Measurements from ENCODE around the gene PRR7.

The PRR7 gene

GRCh38 chr5:177476531-177477233, 30.1 kb downstream of the PRR7 start:
- TF ChIP-seq CEBPB (IDR thresholded peaks at IDR 0.05) (no peak), CREB1 (IDR thresholded peaks at IDR 0.05; ENCODE audit: low read depth) (no peak), TCF12 (IDR thresholded peaks at IDR 0.05; ENCODE audit: low read depth) (no peak), YY1 (IDR thresholded peaks at IDR 0.05; ENCODE audit: low read depth) (no peak), FOXM1 (IDR thresholded peaks at IDR 0.05; ENCODE audit: borderline replicate concordance, low read depth) (no peak), EGR1 (IDR thresholded peaks at IDR 0.05) (no peak)

DNA sequence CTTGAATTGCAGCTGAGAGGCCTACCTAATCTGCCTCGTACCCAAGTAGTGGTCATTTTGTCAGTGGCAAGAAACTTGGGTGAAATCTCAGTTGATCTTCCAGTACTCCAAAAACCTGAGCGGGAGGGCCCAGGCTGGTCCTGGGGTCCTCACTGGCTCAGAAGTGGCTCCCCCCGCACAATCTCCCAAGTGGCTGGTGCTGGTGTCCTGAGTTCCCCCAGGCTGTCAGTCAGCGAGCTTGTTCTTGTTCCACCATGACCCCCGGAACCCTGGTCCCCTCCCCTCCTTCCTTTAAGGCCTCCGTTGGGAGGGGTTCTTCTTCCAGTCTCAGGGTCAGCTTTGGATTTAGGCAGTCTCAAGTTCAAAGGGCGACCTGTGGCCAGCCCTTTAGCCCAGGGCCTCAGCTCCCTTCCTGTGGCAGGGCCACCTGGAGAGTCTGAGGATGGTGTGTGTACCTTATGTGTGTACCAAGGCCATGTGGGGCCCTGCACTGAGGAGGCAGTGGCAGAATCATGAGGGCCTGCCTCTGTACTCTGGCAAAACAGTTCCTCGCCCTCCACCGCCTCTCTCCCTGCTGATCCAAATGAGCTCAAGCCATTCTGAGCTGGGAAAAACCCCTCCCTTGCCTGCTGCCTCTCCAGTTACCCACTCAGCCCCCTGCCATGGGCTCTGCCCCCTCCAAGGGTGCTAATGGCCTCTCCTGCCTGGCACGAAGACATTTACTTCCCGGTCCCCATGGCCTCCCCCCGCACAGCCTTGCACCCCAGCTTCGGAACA, 31.3 kb downstream of the PRR7 start:
- TF ChIP-seq RAD21 (IDR thresholded peaks at IDR 0.05; ENCODE audit: low read depth) (no peak), TCF12 (IDR thresholded peaks at IDR 0.05; ENCODE audit: low read depth) (no peak), NFIC (IDR thresholded peaks at IDR 0.05) (no peak), TAF1 (IDR thresholded peaks at IDR 0.05; ENCODE audit: low read depth) (no peak), EP300 (IDR thresholded peaks at IDR 0.05; ENCODE audit: borderline replicate concordance) (no peak), TEAD4 (IDR thresholded peaks at IDR 0.05) (no peak), ZBTB7A (IDR thresholded peaks at IDR 0.05; ENCODE audit: low read depth) (no peak), REST (IDR thresholded peaks at IDR 0.05; ENCODE audit: low read depth) (no peak), FOXM1 (IDR thresholded peaks at IDR 0.05; ENCODE audit: borderline replicate concordance, low read depth) (no peak), CEBPB (IDR thresholded peaks at IDR 0.05) (no peak), CREB1 (IDR thresholded peaks at IDR 0.05; ENCODE audit: low read depth) (no peak), EGR1 (IDR thresholded peaks at IDR 0.05) (no peak), MAX (IDR thresholded peaks at IDR 0.05) (no peak)
- TF ChIP-seq, protein P1, sequence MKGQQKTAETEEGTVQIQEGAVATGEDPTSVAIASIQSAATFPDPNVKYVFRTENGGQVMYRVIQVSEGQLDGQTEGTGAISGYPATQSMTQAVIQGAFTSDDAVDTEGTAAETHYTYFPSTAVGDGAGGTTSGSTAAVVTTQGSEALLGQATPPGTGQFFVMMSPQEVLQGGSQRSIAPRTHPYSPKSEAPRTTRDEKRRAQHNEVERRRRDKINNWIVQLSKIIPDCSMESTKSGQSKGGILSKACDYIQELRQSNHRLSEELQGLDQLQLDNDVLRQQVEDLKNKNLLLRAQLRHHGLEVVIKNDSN (IDR thresholded peaks at IDR 0.05), result no peak

GRCh38 chr5:177478711-177479646, 32.4 kb downstream of the PRR7 start:
- no peak for TF ChIP-seq ZBTB7A (IDR thresholded peaks at IDR 0.05; ENCODE audit: low read depth)
- TF ChIP-seq EP300 (IDR thresholded peaks at IDR 0.05; ENCODE audit: borderline replicate concordance), result no peak
- TF ChIP-seq YY1 (IDR thresholded peaks at IDR 0.05; ENCODE audit: low read depth), result no peak
- TF ChIP-seq, protein P1 (IDR thresholded peaks at IDR 0.05), result no peak
- no peak for TF ChIP-seq RAD21 (IDR thresholded peaks at IDR 0.05; ENCODE audit: low read depth)
- TF ChIP-seq TCF12 (IDR thresholded peaks at IDR 0.05; ENCODE audit: low read depth), result no peak
- TF ChIP-seq FOXM1 (IDR thresholded peaks at IDR 0.05; ENCODE audit: borderline replicate concordance, low read depth), result no peak
- no peak for TF ChIP-seq NFIC (IDR thresholded peaks at IDR 0.05)
- no peak for TF ChIP-seq EGR1 (IDR thresholded peaks at IDR 0.05)
- no peak for TF ChIP-seq REST (IDR thresholded peaks at IDR 0.05; ENCODE audit: low read depth)
- no peak for TF ChIP-seq TAF1 (IDR thresholded peaks at IDR 0.05; ENCODE audit: low read depth)
- TF ChIP-seq MAX (IDR thresholded peaks at IDR 0.05), result no peak
- no peak for TF ChIP-seq CREB1 (IDR thresholded peaks at IDR 0.05; ENCODE audit: low read depth)
- no peak for TF ChIP-seq CEBPB (IDR thresholded peaks at IDR 0.05)
- no peak for TF ChIP-seq TEAD4 (IDR thresholded peaks at IDR 0.05)

DNA sequence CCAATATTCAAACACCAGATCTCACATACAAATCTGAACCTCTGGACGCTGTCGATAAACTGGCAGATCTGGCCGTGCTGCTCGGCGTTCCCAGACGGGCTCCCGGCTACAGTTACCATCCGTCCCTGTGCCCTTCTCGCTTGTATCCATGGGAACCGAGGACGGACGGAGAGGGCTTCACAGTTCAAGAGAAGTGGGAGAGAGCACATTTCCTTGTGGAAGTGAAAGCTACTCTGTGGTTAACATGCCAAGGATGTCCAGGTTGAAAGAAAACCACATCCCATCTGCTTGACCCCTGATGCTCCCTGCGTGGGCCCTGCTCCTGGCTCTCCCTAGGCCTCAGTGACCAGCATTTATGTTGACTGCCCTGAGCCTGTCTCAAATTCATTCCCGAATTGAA, 33.2 kb downstream of the PRR7 start:
- TF ChIP-seq, protein P1 (IDR thresholded peaks at IDR 0.05), result no peak
- TF ChIP-seq YY1 (IDR thresholded peaks at IDR 0.05; ENCODE audit: low read depth) (no peak), EGR1 (IDR thresholded peaks at IDR 0.05) (no peak), RAD21 (IDR thresholded peaks at IDR 0.05; ENCODE audit: low read depth) (no peak), TAF1 (IDR thresholded peaks at IDR 0.05; ENCODE audit: low read depth) (no peak), TCF12 (IDR thresholded peaks at IDR 0.05; ENCODE audit: low read depth) (no peak), FOXM1 (IDR thresholded peaks at IDR 0.05; ENCODE audit: borderline replicate concordance, low read depth) (no peak), TEAD4 (IDR thresholded peaks at IDR 0.05) (no peak), CREB1 (IDR thresholded peaks at IDR 0.05; ENCODE audit: low read depth) (no peak), CEBPB (IDR thresholded peaks at IDR 0.05) (no peak), EP300 (IDR thresholded peaks at IDR 0.05; ENCODE audit: borderline replicate concordance) (no peak), ZBTB7A (IDR thresholded peaks at IDR 0.05; ENCODE audit: low read depth) (no peak), NFIC (IDR thresholded peaks at IDR 0.05) (no peak), REST (IDR thresholded peaks at IDR 0.05; ENCODE audit: low read depth) (no peak), MAX (IDR thresholded peaks at IDR 0.05) (no peak)

Data from Ishikawa (cell line).